BE2C (cell line): Measurements from ENCODE around the gene NR2F6.

ENCODE experiments used
- DNase-seq: peaks from one replicate; pipeline ENCODE4 v3.0.0-alpha.2; 2020
- H3K27me3 ChIP-seq: fragments of 250-450 bp; sonication (Bioruptor Pico); 2 replicates; pipeline ENCODE4 v1.5.1; 2020; ENCODE audit warnings: mild to moderate bottlenecking
- H3K36me3 ChIP-seq: fragments of 250-450 bp; sonication (Bioruptor Pico); 2 replicates; pipeline ENCODE4 v1.5.1; 2020; ENCODE audit warnings: mild to moderate bottlenecking
- H3K4me1 ChIP-seq: fragments of 250-450 bp; sonication (Bioruptor Pico); 2 replicates; pipeline ENCODE4 v1.5.1; 2020
- H3K4me3 ChIP-seq: 2 replicates; pipeline ENCODE4 v1.5.1; 2011; ENCODE audit warnings: low read depth, low read length
- H3K9me3 ChIP-seq: fragments of 250-450 bp; sonication (Bioruptor Pico); 2 replicates; pipeline ENCODE4 v1.5.1; 2020
- TF ChIP-seq, protein P1 (sequence below): IDR thresholded peaks from 2 replicates; pipeline ENCODE4 v1.5.1; 2012; ENCODE audit warnings: mild to moderate bottlenecking, low read depth, low read length

The NR2F6 gene

GRCh38 chr19:17210296-17210695 is 35.4 kb downstream of the NR2F6 start:
- TF ChIP-seq, protein P1, sequence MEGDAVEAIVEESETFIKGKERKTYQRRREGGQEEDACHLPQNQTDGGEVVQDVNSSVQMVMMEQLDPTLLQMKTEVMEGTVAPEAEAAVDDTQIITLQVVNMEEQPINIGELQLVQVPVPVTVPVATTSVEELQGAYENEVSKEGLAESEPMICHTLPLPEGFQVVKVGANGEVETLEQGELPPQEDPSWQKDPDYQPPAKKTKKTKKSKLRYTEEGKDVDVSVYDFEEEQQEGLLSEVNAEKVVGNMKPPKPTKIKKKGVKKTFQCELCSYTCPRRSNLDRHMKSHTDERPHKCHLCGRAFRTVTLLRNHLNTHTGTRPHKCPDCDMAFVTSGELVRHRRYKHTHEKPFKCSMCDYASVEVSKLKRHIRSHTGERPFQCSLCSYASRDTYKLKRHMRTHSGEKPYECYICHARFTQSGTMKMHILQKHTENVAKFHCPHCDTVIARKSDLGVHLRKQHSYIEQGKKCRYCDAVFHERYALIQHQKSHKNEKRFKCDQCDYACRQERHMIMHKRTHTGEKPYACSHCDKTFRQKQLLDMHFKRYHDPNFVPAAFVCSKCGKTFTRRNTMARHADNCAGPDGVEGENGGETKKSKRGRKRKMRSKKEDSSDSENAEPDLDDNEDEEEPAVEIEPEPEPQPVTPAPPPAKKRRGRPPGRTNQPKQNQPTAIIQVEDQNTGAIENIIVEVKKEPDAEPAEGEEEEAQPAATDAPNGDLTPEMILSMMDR, result no peak
- Histone ChIP-seq H3K36me3 (no peaks in the 10 kb centered on the region; the same call in 1 of the 2 replicates), H3K9me3 (no peaks in the 10 kb centered on the region), H3K27me3 (no peaks in the 10 kb centered on the region), H3K4me1 (peaks cover 6% of the 10 kb centered on the region; the same call in 1 of the 2 replicates), H3K4me3 (no peak overlapping the region)
- DNase-seq, result no peak

GRCh38 chr19:17209126-17210036 is 36.3 kb downstream of the NR2F6 start:
- H3K4me3 ChIP-seq, result peak overlapping the region; percentile 16; the same call in 1 of the 2 replicates
- peak; percentile 96 for DNase-seq
- TF ChIP-seq, protein P1, result no peak
- peaks cover 2% of the 10 kb centered on the region; the same call in 1 of the 2 replicates for H3K4me1 ChIP-seq
- no peaks in the 10 kb centered on the region for H3K9me3 ChIP-seq
- no peaks in the 10 kb centered on the region for H3K27me3 ChIP-seq
- H3K36me3 ChIP-seq, result no peaks in the 10 kb centered on the region; the same call in 1 of the 2 replicates

DNA sequence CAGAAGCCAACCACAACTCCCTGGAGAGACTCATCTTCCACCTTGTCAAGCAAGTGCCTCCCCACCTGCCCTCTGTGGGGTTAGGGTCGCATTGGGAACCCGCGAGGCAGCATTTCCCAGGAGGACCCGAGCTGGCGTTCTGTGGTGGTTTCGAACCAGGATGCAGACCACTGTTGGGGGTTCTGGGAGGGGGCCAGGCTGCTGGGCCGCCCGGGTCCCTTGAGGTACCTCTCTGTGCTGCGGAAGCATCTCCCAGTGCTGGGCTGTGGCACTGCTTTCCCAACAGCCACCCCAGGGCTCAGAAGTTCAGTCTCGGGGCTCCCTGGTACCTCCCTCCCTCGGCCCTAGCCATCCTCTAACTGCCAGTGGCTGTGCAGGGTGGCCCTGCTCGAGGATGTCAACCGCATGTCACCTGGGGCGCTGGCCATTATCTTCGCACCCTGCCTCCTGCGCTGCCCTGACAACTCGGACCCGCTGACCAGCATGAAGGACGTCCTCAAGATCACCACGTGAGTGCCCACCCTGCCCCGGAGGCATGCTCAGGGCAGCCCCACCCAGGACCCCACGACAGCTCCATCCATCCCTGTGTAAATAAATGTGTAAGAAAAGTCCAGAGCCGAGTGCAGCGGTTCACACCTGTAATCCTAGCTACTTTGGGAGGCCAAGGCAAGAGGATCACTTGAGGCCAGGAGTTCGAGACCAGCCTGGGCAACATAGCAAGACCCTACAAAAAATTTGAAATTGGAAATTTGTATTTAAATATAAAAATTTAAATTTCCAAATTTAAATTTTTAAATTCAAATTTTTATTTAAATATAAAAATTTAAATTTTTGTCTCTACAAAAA is 38.8 kb downstream of the NR2F6 start:
- DNase-seq, result no peak
- Histone ChIP-seq H3K4me3 (no peak overlapping the region), H3K27me3 (no peaks in the 10 kb centered on the region), H3K4me1 (no peaks in the 10 kb centered on the region), H3K9me3 (no peaks in the 10 kb centered on the region), H3K36me3 (peaks cover 5% of the 10 kb centered on the region)
- TF ChIP-seq, protein P1, result no peak

GRCh38 chr19:17205237-17206140 is 40.2 kb downstream of the NR2F6 start:
- peak; percentile 68 for DNase-seq

GRCh38 chr19:17202713-17203112 is 43.0 kb downstream of the NR2F6 start:
- TF ChIP-seq, protein P1, result no peak
- Histone ChIP-seq H3K36me3 (peaks cover 12% of the 10 kb centered on the region), H3K4me3 (no peak overlapping the region), H3K9me3 (no peaks in the 10 kb centered on the region), H3K27me3 (no peaks in the 10 kb centered on the region), H3K4me1 (no peaks in the 10 kb centered on the region)
- DNase-seq, result no peak

More at GRCh38 chr19:17205237-17206140, 40.2 kb downstream of the NR2F6 start:
- TF ChIP-seq, protein P1, result peak; percentile 71
- no peaks in the 10 kb centered on the region for H3K9me3 ChIP-seq
- H3K4me1 ChIP-seq, result no peaks in the 10 kb centered on the region
- H3K27me3 ChIP-seq, result no peaks in the 10 kb centered on the region
- peaks cover 9% of the 10 kb centered on the region for H3K36me3 ChIP-seq
- no peak overlapping the region for H3K4me3 ChIP-seq
